Activated CD8-positive, alpha-beta T cell treated with anti-CD3 and anti-CD28 coated beads for 36 hours (primary cell): ENCODE results near the gene AQP12B. TPM values are rescaled to one million over a fixed set of nuclear protein-coding genes. Genes with fewer than 3 reads are reported as not detected.
A peak's percentile ranks its signal among the peaks of the same experiment; 100 is the strongest.

Experiments used
- ATAC-seq: fragments of 200-7000 bp; cut with Tn5 transposase; one replicate; pipeline ENCODE4 v1.10.0; 2021; ENCODE audit warnings: mild to moderate bottlenecking, moderate library complexity
- CTCF ChIA-PET: fragments of 350-600 bp; sonication (Branson Sonifier 250); formaldehyde crosslinking; loops from one replicate; lab custom pipeline; 2021; ENCODE audit warnings: antibody characterized with exemption; lab: Charles Lee
- POLR2A ChIA-PET: fragments of 350-600 bp; sonication (Branson Sonifier 250); formaldehyde crosslinking; loops from one replicate; lab custom pipeline; 2021; ENCODE audit warnings: antibody characterized with exemption; lab: Charles Lee
- DNase-seq: peaks from one replicate; pipeline ENCODE4 v3.0.0-alpha.2; 2020
- H3K27ac Mint-ChIP-seq: one replicate; pipeline ENCODE4 v1.8.0; 2021; ENCODE audit warnings: mild to moderate bottlenecking, mixed read lengths
- H3K27me3 Mint-ChIP-seq: one replicate; pipeline ENCODE4 v1.8.0; 2021; ENCODE audit warnings: mixed read lengths
- H3K36me3 Mint-ChIP-seq: one replicate; pipeline ENCODE4 v1.8.0; 2021; ENCODE audit warnings: low read depth, mixed read lengths
- H3K4me1 Mint-ChIP-seq: one replicate; pipeline ENCODE4 v1.8.0; 2021; ENCODE audit warnings: low read depth, mixed read lengths
- H3K4me3 Mint-ChIP-seq: one replicate; pipeline ENCODE4 v1.8.0; 2021; ENCODE audit warnings: mild to moderate bottlenecking, moderate library complexity, mixed read lengths
- H3K9me3 Mint-ChIP-seq: one replicate; pipeline ENCODE4 v1.8.0; 2021; ENCODE audit warnings: mixed read lengths
- CTCF ChIP-seq: fragments of 200-600 bp; IDR thresholded peaks from one replicate; pipeline ENCODE4 v1.8.0; 2022; ENCODE audit warnings: antibody characterized with exemption, mild to moderate bottlenecking
- intact Hi-C: fragments of 100-400 bp; cut with micrococcal nuclease; formaldehyde crosslinking; loops from one replicate; pipeline ENCODE4 v1.10.0; 2022
- total RNA-seq, 2 experiments: library from RNA; stranded (reverse); gene quantifications; one replicate each; pipeline ENCODE4 v1.2.3, GENCODE V29; 2021

Gene AQP12B
- total RNA-seq, 2 experiments from 2014 or later: not detected

- no peaks in the 10 kb centered on the region for H3K36me3 Mint-ChIP-seq
- DNase-seq (no peak), ATAC-seq (no peak)
- no peak overlapping the region for H3K27ac Mint-ChIP-seq
- intact Hi-C loops: no loop called here
- no peaks in the 10 kb centered on the region for H3K9me3 Mint-ChIP-seq
- H3K27me3 Mint-ChIP-seq: peaks cover 7% of the 10 kb centered on the region
- CTCF ChIA-PET: no interaction called here
- no peak overlapping the region for H3K4me3 Mint-ChIP-seq
- POLR2A ChIA-PET: interaction anchor here (0.9 kb wide), 1 partner anchor 57 kb away, joined by 3 read pairs; no protein-coding TSS in a partner anchor
- H3K4me1 Mint-ChIP-seq: peaks cover 6% of the 10 kb centered on the region
- no peak for TF ChIP-seq CTCF
Measured at GRCh38 chr2:240647503-240648154, 35.1 kb downstream of the AQP12B start.

- no peak for ATAC-seq
- POLR2A ChIA-PET: no interaction called here
Measured at GRCh38 chr2:240646900-240647502, 35.7 kb downstream of the AQP12B start.

GRCh38 chr2:240646176-240646899 is 36.3 kb downstream of the AQP12B start:
- no peak for DNase-seq
- Mint-ChIP-seq H3K4me3 (no peak overlapping the region), H3K9me3 (no peaks in the 10 kb centered on the region), H3K27ac (no peak overlapping the region), H3K27me3 (peaks cover 3% of the 10 kb centered on the region), H3K36me3 (no peaks in the 10 kb centered on the region), H3K4me1 (peaks cover 6% of the 10 kb centered on the region)
- no peak for TF ChIP-seq CTCF
- intact Hi-C loops: no loop called here
- ChIA-PET POLR2A (no interaction called here), CTCF (no interaction called here)
- ATAC-seq: peak; percentile 30

More at GRCh38 chr2:240646900-240647502, 35.7 kb downstream of the AQP12B start:
- no peak for DNase-seq
- Mint-ChIP-seq H3K9me3 (no peaks in the 10 kb centered on the region), H3K36me3 (no peaks in the 10 kb centered on the region), H3K27ac (no peak overlapping the region), H3K4me1 (peaks cover 6% of the 10 kb centered on the region), H3K27me3 (peaks cover 5% of the 10 kb centered on the region), H3K4me3 (no peak overlapping the region)
- TF ChIP-seq CTCF: no peak
- CTCF ChIA-PET: no interaction called here
- intact Hi-C loops: no loop called here

GRCh38 chr2:240645801-240646175 is 36.9 kb downstream of the AQP12B start:
- H3K4me3 Mint-ChIP-seq: no peak overlapping the region
- intact Hi-C loops: no loop called here
- ATAC-seq (peak; percentile 39), DNase-seq (no peak)
- TF ChIP-seq CTCF: no peak
- peaks cover 2% of the 10 kb centered on the region for H3K27me3 Mint-ChIP-seq
- H3K9me3 Mint-ChIP-seq: no peaks in the 10 kb centered on the region
- H3K4me1 Mint-ChIP-seq: peaks cover 6% of the 10 kb centered on the region
- no peaks in the 10 kb centered on the region for H3K36me3 Mint-ChIP-seq
- H3K27ac Mint-ChIP-seq: no peak overlapping the region
- ChIA-PET CTCF (no interaction called here), POLR2A (no interaction called here)

- intact Hi-C loops: no loop called here
- Mint-ChIP-seq H3K36me3 (no peaks in the 10 kb centered on the region), H3K27ac (no peak overlapping the region), H3K4me3 (no peak overlapping the region), H3K27me3 (peaks cover 2% of the 10 kb centered on the region), H3K9me3 (no peaks in the 10 kb centered on the region), H3K4me1 (peaks cover 6% of the 10 kb centered on the region)
- TF ChIP-seq CTCF: no peak
- ChIA-PET CTCF (no interaction called here), POLR2A (no interaction called here)
- no peak for ATAC-seq
- DNase-seq: no peak
Measured at GRCh38 chr2:240645346-240645745, 37.3 kb downstream of the AQP12B start.
